ENCODE results near the gene BSPRY.

Gene BSPRY

DNA sequence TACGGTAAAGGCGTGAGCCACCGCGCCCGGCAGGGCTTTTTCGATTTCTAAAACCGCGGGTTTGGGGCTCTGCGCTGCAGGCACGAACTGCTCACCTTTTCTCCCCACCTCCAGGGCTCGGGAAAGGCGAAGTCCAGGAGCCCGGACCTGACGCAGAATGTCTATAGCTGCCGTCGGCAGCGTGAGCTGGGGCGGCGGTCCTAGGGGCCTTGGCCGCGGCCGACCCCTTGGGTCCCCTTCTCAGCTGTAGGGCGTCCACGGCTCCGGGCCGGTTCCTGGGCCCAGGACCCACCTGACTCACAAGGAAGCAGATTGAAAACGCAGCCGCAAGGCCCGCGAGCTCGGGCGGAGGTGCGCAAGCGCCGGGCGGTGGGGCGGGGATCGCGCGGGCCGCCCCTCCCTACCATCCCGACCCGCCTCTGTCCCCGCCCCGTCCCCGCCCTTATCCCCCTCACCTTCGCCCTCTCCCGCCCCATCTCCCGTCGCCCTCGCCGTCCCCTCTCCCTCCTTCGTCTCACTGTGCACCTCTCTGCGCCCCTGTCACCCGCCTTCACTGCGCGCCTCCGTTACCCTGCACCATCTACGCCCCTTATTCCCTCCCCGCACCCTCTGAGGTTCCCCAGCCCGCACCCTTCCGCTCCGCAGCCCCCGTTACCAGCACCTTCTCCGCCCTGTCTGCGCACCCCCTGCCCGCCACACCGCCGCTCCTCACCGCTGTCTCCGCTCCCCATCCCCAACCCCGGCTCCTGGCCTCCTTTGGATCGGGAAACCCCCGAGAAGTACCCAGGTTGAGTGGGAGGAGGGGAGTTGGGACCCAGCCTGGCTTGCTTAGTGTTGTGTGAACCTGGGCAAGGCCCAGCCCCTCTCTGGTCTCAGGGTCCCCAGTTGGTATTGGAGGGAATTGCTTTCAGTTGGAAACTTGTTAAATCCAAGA lies 27.6 kb downstream of the BSPRY start, which contains the start of gene HDHD3:
Gene HDHD3 (minus strand): TSS at position 353 of the 934 bp plus-strand sequence. CDS start 2,632 bp downstream, outside the sequence.
- TF ChIP-seq, protein P1, sequence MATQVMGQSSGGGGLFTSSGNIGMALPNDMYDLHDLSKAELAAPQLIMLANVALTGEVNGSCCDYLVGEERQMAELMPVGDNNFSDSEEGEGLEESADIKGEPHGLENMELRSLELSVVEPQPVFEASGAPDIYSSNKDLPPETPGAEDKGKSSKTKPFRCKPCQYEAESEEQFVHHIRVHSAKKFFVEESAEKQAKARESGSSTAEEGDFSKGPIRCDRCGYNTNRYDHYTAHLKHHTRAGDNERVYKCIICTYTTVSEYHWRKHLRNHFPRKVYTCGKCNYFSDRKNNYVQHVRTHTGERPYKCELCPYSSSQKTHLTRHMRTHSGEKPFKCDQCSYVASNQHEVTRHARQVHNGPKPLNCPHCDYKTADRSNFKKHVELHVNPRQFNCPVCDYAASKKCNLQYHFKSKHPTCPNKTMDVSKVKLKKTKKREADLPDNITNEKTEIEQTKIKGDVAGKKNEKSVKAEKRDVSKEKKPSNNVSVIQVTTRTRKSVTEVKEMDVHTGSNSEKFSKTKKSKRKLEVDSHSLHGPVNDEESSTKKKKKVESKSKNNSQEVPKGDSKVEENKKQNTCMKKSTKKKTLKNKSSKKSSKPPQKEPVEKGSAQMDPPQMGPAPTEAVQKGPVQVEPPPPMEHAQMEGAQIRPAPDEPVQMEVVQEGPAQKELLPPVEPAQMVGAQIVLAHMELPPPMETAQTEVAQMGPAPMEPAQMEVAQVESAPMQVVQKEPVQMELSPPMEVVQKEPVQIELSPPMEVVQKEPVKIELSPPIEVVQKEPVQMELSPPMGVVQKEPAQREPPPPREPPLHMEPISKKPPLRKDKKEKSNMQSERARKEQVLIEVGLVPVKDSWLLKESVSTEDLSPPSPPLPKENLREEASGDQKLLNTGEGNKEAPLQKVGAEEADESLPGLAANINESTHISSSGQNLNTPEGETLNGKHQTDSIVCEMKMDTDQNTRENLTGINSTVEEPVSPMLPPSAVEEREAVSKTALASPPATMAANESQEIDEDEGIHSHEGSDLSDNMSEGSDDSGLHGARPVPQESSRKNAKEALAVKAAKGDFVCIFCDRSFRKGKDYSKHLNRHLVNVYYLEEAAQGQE (IDR thresholded peaks at IDR 0.05; ENCODE audit: insufficient read depth in 1 of 2, low read depth in 2 of 2, low read length in 2 of 2): no peak
- TF ChIP-seq SIN3A (IDR thresholded peaks at IDR 0.05; ENCODE audit: borderline replicate concordance, insufficient read depth, low read length): no peak
- peak; percentile 55; the same call in 1 of the 2 replicates for TF ChIP-seq TAF1 (IDR thresholded peaks at IDR 0.05; ENCODE audit: borderline replicate concordance, insufficient read depth, low read length)
- TF ChIP-seq FOXP2 (optimal IDR thresholded peaks at IDR 0.05; ENCODE audit: borderline replicate concordance, extremely low read depth, extremely low read length, insufficient read depth): no peak
- peak; percentile 69; the same call in 1 of the 2 replicates for TF ChIP-seq POLR2AphosphoS5 (IDR thresholded peaks at IDR 0.05; ENCODE audit: low read depth, low read length)

GRCh38 chr9:113380869-113381378 lies 31.6 kb downstream of the BSPRY start:
- TF ChIP-seq, protein P1 (IDR thresholded peaks at IDR 0.05; ENCODE audit: insufficient read depth in 1 of 2, low read depth in 2 of 2, low read length in 2 of 2): no peak
- TF ChIP-seq FOXP2 (optimal IDR thresholded peaks at IDR 0.05; ENCODE audit: borderline replicate concordance, extremely low read depth, extremely low read length, insufficient read depth) (no peak), SIN3A (IDR thresholded peaks at IDR 0.05; ENCODE audit: borderline replicate concordance, insufficient read depth, low read length) (no peak), POLR2AphosphoS5 (IDR thresholded peaks at IDR 0.05; ENCODE audit: low read depth, low read length) (no peak), TAF1 (IDR thresholded peaks at IDR 0.05; ENCODE audit: borderline replicate concordance, insufficient read depth, low read length) (no peak)

DNA sequence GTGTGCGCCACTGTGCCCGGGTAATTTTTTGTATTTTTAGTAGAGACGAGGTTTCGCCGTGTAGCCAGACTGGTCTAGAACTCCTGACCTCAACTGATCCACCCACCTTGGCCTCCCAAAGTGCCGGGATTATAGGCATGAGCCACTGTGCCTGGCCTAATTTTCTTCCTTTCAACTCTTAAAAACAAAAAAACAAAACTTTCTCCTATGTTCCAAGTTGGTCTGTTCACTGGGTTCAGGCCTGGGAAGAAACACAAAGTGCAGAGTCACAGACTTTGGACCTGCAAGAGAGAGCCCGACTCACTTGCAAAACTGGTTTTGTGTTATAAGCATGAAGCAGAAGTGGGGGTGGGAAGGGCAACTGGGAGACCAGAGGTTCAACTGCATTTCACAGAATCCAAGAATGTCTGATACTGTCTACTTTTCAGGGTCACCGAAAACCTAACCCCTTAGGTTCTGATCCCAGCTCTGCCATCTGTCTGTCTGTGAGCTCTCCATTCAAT lies 32.6 kb downstream of the BSPRY start:
- TF ChIP-seq POLR2AphosphoS5 (IDR thresholded peaks at IDR 0.05; ENCODE audit: low read depth, low read length) (no peak), FOXP2 (optimal IDR thresholded peaks at IDR 0.05; ENCODE audit: borderline replicate concordance, extremely low read depth, extremely low read length, insufficient read depth) (no peak), SIN3A (IDR thresholded peaks at IDR 0.05; ENCODE audit: borderline replicate concordance, insufficient read depth, low read length) (no peak)
- TF ChIP-seq, protein P1 (IDR thresholded peaks at IDR 0.05; ENCODE audit: insufficient read depth in 1 of 2, low read depth in 2 of 2, low read length in 2 of 2): no peak

DNA sequence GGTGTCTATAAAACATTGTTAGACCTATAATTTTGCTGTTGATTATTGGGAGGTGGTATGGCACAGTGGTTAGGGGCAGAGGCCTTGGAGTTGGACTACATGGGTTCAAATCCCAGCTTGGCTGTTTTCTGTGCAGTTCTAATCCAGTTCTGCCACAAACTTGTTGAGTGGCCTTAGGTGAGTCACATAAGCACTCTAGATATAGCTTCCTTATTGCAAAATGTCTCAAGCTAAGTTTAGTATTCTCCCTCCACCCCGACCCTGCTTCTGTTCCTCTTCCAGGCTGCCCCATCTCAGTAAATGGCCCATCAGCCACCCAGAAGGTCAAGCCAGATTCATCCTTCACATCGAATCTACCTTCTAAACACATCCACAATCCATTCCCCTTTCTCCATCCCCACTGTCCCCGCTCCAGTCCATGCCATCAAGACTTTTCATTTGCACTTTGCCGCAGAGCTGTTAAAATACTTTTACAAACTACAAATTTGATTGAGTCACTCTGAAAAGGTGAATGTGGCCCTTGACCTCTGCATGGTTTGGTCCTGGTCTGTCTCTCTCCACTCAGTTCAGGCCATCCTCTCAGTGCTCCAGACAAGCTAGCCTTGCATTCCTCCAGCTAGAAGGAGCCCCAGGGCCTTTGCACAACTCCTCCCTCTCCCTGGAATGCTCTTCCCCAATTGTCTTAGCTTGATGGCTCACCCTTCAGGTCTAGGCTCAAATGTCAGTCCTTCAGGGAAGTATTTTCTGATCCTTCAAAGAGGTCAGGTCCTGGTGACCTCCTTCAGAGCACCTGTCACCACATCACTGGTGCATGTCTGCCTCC lies 37.4 kb downstream of the BSPRY start:
- TF ChIP-seq TAF1 (IDR thresholded peaks at IDR 0.05; ENCODE audit: borderline replicate concordance, insufficient read depth, low read length) (no peak), POLR2AphosphoS5 (IDR thresholded peaks at IDR 0.05; ENCODE audit: low read depth, low read length) (no peak), FOXP2 (optimal IDR thresholded peaks at IDR 0.05; ENCODE audit: borderline replicate concordance, extremely low read depth, extremely low read length, insufficient read depth) (no peak), SIN3A (IDR thresholded peaks at IDR 0.05; ENCODE audit: borderline replicate concordance, insufficient read depth, low read length) (no peak)
- TF ChIP-seq, protein P1 (IDR thresholded peaks at IDR 0.05; ENCODE audit: insufficient read depth in 1 of 2, low read depth in 2 of 2, low read length in 2 of 2): no peak

All from PFSK-1 (cell line).